ENCODE data around the gene RFNG.

Gene RFNG

DNA sequence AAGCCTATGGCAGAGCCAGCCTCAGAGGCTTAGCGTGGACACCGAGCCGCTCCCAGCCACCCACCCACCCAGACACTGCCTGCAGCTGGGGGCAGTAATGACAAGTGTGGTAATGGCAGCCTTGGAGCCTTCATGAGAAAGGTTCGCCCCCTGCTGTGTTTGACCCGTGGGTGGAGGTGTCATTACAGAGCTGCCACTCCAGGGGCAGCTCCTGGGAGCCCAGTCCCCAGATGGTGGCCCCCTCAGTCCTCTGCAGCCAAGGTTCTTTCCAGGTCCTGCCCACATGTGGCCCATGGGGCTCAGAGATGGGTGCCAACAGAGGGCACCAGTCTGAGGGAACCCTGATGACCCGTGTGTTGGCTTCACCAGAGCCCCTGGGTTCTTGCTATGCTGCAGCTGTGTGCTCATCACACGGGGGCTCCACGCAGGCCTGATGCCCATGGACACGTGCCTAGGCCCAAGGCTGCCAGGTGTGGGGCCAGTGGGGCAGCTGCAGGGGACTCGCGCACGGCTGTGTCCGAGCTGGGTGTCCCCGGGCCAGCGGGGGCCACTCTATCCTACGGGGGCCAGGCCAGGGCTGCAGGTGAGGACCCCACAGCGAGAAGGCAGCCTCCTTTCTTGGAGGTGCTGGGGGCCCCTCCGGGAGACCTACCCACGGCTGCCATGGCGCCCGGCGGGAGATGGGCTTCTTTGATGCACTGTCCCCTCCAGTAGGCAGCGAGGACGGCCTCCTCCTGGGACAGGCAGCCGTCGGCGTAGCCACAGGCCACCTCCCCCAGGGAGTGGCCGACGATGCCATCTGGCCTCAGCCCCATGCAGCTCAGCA is 38.3 kb upstream of the RFNG start:
- DNase-seq = peak; percentile 5

DNA sequence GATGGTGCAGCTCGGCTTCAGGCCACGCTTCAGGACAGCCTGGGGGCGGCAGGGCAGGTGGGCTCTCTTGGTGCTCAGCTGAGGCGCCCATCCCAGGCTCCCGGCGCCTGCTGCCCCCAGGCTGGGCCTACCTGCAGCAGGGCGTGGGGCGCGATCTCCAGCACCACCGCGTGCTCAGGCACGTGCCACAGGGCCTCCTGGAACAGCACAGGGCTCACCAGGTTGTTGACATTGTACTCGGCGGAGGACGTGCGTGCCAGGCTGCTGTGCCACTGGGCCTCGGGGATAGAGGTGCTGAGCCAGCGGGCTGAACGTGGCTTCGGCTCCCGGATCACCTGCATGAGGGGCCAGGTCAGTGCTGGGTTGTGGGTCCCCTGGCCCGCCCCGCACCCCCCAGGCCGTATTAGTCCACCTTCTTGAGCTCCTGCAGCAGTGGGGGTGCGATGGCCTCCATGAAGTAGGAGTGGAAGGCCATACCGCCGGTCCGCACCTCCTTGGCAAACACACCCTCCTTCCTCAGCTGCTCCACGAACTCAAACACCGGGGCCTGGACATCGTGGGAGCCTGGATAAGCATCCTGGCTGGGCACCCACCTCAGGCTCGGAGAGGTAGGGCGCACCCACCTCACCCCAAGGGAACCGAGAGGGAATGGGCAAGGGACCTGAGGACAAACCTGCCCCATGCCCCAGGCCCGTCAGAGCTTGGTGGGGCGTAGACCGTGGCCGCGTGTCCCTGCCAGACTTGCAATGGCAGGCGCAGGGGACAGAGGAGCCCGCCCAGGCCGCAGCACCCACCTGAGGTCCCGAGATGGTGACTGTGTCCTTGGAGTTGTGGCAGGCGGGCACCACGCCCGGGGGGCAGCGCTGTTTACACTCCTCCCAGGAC is 37.5 kb upstream of the RFNG start:
- peak; percentile 3 for DNase-seq

DNA sequence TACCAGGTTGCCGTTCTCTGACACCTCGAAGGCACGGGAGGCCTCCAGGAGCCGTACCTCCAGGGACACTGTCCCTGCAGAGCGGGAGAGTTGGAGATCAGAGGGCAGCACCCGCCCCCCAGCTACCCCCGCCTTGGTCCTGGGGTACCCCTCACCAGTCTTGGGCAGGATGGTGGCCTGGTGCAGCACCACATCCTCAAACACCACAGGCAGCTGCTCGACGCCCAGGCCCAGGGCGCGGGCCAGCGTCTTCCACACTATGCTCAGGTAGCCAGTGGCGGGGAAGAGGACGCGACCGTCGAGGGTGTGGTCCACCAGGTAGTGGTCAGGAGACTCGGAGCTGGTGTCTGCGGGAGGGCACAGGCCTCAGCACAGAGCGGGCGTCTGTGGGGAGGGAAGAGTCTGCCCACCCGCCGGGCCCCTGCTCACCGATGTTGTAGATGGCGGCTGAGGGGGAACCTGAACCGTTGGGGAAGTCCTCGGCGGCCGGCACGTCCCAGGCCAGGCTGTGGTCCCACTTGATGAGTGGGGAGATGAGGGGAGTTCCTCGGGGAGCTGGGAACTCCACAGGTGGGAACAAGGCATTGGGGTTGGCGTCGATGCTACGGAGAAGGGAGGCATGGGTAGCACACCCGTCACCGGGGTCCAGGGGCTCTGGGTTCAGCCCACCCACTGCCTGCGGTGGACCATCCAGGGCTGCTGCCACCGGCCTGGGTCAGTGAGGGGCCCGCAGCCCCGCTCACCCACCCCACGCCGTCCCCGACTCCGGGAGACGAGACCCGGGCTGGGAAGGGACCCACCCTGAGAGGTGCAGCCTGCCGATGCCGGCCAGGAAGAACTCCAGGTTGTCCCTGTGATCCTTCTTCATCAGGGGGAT is 36.6 kb upstream of the RFNG start:
- peak; percentile 2 for DNase-seq

DNA sequence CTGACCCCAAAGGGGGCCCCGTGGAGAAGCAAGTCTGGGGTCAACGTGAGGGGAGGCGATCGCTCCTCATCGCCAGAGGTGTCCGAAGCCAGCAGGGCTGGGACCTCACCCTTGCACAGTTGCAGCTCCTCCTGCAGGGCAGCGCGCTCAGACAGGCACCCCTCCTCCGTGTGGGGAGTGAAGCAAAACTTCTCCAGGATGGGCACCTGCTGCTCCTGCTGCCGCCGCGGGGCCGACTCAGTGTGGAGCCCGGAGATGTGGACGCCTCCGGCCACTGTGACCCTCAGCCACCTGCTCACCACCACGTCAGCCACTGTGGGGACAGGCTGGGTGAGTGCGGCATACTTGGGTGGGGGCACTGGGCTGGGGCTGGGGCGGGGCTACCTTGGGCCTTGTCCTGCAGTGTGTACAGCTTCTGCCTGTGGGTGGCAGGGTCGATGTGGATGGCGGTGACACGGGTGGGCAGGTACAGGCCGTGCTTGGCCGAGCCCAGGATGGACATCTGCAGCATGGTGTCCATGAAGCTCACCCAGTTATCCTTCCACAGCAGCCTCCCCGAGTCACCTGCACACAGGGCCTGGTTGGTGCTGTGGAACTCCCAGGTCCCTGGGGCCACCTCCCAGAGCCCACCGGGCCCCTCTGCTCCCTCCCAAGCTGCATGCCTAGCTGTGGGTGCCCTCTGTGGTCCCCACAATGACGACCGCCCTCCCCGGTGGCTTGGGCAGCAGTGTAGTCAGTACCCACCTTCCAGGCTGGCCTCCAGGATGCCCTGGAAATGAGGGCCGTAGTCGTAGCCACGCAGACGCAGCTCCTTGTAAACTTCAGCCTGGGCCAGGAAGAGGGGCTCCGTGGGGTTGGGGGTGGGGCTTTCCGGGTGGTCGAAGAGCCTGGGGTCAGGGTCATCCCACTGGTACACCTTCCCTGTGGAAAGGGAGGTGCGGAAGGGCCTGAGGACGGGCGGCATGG is 35.6 kb upstream of the RFNG start:
- peak; percentile 4 for DNase-seq

DNA sequence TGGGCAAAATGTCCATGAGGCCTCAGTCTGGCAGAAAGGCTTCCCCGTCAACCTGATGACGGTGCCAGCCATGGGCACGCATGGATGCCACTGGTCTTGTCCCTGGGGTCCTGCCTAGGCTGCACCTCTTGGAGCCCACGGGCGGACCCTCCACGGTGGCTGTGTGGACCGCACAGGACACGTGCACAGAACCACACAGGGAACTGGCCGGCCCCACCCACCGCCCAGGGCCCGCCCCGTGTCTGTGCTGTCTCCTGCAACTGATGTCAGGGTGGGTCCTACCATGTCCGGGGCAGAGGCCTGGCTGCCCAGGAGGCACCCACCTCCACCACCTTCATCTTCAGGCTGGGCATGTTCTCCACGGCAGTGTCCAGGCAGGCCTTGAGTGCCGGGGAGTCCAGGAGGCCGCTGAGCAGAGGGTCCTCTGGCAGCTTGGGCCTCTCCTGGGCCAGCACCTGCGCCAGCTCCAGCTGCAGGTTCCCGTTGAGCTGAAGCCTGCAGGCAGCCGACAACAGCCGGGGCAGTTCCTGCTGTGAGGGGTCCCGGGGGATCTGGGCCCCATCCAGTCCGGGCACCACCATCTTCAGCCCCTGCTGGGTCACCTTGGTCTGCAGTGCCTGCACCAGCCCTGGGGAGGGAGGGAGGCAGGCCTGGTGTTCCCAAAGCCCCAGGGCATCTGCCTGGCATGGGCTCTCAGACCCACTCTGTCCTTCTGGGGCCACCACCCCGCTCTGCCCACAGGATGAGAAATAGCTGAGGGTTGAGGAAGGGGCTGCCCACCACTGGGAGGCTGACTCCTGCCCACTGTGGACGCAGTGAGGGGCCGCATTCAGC is 34.5 kb upstream of the RFNG start:
- no peak for DNase-seq

DNA sequence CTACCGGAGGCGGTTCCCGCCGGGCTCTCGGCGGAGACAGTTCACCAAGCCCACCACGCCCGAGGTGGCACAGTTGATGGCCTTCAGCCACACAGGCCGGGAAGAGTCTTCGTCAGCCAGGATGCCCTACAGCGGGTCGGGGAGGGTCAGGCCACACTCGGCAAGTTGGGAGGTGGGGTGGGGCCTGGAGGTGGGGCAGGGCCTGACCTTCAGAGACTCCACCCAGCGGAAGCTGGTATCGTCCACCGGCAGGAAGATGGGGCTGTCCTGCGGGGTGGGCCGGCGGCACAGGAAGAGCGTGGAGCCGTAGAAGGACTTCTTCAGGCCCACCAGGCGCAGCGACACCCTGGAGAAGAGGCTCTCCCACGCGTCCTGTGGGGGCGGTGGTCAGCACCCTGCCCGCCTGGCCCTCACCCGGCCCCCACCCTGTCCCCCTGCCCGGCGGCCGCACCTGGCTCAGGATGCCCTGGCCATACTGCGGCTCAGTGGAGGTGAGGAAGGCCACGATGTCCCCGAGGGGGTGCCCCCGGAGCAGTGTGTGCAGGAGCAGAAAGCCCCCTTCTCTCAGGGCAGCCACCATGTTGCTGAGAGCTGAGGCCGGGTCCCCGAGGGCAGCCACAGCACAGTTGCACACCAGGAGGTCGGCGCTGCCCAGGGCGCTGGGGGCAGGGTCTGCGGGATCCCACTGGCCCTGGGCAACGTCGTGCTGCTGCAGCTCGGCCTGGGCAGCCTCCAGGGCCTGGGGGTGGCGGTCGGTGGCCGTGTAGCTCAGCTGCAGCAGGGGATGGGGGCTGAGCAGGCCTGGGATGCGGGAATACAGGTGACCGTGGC is 33.6 kb upstream of the RFNG start:
- no peak for DNase-seq

DNA sequence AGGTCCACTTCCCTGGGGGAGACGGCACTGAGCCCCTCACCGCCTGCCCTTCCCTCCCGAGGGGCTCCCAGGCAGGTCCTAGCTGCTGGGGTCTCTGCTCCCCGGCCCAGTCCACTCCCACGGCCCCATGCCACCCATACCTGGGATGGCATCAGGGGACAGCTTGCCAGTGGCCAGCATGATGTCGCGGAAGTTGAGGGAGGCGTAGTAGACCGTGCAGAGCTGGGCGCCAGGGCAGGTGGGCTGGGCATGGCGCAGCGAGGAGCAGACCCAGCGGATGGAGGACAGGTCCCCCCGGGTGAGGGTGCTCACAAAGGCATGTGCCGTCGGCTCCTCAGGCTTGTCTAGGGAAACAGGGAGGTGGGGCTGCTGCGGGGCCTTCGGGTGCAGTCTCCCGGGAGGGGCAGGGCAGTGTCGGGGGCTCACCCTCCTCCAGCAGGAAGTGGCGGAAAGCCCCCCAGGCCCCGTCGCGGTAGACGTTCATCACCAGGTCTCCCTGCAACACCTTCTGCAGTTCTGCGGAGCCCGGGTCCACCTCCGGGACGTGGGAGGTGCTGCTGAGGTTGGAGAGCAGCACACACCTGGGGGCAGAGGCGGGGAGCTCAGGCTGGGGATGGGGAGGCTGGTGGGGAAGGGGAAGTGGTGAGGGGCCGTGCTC is 32.9 kb upstream of the RFNG start:
- no peak for DNase-seq

DNA sequence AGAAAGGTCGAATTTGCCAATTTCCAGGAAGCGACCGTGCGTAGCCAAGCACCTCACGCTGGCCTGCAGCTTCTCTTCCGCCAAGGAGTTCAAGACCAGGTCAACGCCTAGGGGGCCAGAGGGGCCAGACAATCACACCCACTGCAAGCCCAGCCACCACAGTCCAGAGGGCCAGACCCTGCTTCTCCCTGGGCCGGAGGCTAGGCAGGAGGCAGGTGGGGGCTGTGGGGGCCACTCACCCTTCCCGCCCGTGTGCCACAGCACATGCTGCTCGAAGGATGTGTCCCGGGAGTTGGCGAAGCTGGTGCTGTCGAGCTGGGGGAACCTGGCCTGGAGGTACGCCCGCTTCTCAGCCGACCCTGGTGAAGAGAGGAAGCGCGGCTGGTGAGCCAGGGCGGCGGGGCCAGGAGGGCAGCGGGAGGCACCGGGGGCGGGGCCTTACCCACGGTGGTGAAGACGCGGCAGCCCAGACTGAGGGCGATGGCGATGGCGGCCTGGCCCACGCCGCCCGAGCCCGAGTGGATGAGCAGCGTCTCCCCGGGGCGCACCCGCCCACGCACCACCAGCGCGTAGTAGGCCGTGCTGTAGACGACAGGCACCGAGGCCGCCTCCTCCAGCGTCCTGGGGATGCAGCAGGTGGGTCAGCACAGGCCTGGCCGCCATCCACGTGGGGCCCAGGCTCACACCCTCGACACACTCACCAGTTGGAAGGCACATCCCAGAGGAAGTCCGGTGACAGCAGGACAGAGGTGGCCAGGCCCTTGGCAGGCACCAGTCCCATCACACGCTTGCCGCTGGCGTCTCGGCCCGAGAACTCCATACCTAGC is 32.1 kb upstream of the RFNG start:
- no peak for DNase-seq

DNA sequence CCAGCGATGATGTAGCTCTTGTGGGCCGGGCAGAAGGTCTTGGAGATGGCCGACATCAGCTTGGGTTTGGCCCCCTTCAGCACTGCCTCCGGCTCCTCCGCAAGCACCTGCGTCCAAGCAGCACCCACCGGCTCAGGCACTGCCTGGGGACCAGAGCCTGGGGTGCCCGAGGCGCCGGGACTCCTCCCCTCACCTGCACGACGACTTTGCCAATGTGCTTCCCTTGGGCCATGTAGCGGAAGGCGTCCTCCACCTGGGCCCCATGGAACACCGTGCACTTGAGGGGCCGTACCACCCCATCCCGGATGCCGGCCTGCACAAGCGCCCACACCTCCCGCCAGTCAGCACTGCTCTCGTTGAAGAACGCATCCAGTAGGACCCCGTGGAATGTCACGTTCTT is 31.4 kb upstream of the RFNG start:
- DNase-seq = no peak

DNA sequence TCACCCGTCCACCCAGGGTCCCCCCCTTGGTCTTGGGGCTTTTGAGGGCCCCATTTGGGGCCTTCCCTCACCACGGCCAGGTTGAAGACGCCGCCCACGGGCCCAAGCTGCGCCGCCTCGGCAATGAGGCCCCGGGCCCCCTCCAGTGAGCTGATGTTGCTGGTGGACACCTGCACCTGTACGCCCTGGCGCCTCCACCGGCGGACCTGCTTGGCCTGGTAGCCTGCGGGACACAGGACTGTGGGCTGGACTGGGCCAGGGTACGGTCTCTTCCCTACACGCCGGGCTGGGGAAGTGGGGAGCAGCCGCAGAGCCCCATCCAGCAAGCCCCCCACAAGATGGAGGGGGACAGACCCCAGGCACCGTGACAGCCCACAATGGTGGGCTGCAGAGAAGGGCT is 30.8 kb upstream of the RFNG start:
- DNase-seq = no peak

DNA sequence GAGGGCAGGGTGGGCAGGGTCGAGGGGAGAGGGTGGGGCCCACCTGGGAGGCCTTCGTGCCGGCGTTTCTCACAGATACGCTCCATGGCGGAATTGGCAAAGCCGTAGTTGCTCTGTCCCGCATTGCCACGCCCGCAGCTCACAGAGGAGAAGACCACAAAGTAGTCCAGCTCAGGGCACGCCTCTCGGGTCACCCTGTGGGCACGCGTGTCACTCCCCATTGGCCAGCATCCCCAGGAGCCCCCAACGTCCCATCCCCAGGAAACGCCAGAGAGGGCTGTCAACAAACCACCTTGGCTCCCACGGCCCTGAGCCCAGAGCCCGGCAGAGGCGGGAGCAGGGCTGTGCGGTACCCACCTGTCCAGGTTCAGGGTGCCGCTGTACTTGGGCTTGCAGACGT is 30.4 kb upstream of the RFNG start:
- no peak for DNase-seq

DNA sequence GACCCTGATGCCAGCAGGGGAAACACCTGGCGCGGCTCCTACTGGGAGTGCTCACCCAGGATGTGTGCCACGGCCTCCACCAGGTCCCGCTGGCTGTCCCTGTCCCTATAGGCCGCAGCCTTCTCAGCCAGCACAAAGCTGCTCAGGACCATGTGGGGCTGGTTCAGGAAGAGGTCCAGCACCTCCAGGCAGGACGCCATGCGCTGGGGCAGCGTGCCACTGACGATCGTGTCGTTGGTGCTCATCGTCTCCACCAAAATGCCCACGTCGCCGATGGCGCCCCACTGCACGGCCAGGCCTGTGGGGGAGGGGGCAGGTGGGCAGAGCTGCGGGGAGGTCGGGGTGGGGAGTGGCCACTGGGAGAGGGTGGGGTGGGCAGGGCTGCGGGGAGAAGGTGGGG is 29.9 kb upstream of the RFNG start:
- DNase-seq = no peak

DNA sequence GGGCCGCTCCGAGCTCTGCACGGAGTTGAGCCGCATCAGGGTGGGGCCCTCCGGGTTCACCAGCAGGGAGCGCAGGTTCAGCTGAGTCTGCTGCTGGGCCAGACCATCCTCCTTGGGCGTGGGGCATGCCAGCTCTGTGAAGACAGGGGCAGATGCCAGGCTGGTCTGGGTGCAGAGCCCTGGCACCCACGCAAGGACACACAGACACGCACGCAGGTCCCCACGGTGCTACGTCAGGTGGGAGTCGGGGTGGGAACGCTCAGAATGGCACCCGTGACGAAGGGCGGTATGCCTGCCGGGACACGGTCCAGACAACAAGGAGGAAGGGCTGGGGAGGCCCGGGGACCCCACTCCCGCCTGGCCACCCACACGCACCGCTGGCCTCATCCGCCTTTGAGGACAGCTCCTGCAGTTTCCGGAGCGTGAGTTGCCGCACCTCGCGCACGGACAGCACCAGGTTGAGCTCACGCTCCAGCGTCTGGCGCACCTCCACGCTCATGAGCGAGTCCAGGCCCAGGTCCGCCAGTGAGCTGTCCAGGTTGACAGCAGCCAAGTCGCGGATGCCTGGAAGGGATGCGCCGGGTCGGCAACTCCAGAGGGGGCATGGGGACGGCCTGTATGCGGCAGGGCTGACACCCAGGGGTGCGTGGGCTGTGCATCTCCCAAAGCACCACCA is 29.3 kb upstream of the RFNG start:
- no peak for DNase-seq

DNA sequence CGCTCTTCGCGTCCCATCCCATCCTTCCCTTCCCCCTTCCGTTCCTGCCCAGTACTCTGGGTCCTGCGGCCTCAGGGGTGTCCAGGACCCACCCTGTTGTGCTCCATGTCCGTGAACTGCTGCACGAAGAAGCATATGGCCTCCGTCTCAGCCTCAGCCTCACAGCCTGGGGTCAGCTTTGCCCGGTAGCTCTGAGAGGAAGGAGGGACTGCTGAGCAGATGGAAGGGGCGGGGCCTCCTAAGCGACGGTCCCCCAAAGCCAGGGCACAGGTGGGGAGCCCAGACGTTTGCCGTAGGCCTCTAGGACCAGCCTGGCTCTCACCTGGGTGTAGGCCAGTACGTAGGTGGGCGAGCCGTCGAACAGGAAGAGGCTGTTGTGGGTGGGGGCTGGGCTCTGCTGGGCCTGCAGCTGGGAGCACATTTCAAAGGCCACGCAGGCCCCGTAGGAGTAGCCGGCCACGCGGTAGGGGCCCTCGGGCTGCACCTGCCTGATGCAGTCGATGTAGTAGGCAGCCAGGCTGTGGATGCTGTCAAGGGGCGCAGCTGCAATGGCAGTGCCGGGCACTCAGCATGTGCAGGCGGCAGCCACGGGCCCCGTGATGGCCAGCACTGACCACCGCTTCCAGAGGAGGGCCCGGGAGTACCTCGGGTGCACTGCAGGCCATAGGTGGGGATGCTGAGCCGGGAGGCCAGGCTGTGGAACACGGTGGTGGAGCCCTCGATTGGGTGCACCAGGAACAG is 28.6 kb upstream of the RFNG start:
- no peak for DNase-seq

DNA sequence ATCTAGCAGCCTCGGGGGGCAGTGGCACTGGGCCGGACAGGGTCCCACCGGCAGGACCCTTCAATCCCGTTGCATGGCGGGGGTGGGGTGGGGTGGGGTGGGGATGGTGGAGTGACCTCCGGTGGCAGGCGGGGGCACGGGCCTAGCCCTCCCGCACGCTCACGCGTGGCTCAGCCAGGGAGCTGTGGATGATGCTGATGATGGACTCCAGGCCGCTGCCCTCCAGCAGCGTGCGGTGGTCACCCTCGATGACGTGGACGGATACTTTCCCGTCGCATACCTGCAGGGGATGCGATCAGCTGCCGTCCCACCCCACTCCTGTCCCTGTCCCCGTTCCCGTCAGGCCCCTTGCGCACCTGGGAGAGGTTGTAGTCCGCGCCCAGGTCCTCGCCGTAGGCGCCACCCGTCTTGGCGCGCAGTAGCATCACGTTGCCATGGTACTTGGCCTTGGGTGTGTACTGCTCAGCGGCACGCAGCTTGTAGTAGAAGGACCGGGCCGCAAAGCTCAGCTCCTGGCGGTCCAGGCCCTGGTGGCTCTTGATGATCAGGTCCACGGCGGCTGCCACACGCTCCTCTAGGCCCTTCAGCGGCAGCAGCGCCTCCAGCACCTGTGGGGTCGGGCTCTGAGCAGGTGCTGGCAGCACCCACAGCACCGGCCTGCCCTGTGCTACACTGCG is 27.5 kb upstream of the RFNG start:
- DNase-seq = no peak

DNA sequence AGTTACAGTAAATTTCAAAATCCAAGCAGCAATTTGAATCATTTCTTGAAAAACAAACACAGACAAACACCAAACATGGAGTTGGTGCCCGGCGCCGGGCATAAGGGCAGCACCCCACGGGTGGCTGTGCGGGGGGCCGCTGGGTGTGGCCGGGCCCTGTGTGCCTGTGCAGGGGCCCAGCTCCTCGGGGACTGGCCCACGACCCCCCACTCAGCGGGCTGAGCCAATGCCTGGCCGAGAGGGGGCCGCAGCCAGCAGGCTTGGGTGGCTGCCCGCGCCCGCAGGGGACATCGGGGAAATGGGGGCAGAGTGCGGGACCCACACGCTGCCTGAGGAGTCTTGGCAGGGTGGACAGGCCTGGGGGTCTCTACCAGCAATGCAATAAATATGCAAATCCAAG is 26.8 kb upstream of the RFNG start:
- DNase-seq = no peak

All from stimulated activated CD4-positive, alpha-beta T cell treated with anti-CD3 and anti-CD28 coated beads, Interleukin-15, amount 100 ng/mL, for 24 hours (primary cell).